ENCODE measurements around the gene MPC2.

DNA sequence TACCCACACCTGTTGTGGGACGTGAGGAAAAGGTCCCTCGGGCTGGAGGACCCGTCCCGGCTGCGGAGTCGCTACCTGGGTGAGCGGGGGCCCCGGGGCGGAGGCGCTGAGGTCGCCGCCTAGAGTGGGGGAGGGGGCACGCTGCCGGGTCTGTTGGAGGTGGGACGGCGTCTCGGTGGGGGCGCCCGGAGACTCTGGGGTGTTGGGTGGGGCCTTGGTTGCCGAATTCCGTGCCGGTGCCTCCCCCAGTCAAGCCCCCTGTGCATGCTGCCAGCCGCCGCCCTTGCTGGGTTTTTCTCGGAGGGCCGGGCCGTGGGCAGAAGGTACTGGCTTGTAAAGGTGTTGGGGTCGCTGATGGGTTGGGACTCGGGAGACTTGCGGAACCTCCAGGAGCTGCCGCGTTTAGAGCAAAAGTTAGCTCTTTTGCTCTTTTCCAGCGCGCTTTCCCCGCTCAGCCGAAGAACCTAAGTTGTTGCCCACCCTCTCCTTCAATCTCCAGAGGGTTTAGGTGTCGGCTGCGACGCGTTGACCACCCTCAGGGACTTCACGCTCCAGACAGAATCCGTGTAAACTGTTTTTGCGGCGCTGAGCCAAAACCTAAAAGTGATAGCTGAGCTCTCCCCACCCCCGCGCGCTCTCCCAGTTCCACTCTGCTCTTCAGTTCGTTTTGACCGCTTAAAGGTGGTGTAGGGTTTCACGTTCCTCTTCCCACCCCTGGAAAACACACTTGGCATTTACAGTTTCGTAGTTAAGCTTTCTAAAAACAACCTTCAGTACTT is at the start of gene MPC2:
- TF ChIP-seq, protein P1, sequence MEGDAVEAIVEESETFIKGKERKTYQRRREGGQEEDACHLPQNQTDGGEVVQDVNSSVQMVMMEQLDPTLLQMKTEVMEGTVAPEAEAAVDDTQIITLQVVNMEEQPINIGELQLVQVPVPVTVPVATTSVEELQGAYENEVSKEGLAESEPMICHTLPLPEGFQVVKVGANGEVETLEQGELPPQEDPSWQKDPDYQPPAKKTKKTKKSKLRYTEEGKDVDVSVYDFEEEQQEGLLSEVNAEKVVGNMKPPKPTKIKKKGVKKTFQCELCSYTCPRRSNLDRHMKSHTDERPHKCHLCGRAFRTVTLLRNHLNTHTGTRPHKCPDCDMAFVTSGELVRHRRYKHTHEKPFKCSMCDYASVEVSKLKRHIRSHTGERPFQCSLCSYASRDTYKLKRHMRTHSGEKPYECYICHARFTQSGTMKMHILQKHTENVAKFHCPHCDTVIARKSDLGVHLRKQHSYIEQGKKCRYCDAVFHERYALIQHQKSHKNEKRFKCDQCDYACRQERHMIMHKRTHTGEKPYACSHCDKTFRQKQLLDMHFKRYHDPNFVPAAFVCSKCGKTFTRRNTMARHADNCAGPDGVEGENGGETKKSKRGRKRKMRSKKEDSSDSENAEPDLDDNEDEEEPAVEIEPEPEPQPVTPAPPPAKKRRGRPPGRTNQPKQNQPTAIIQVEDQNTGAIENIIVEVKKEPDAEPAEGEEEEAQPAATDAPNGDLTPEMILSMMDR (IDR thresholded peaks at IDR 0.05) = no peak
- no peak for TF ChIP-seq ZFX (IDR thresholded peaks at IDR 0.05; ENCODE audit: borderline replicate concordance)
